ENCODE measurements around the gene PHLDB2.

DNA sequence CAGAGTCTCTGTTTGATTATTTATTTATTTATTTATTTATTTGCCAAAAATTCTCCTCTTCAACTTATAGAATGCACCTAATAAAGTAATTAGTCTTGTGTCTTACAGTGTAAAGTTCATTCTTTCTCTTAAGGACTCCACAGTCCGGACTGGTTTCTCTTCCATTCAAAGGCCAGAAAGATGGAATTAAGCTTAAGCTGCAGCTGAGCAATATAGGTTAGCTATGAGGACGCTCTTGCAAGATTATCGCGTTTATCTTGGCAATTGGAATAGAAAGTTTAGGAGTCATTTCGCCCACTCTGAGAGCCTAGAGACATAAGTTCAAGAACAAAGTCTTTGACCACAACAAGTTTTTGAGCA lies 154.7 kb downstream of the PHLDB2 start:
- TF ChIP-seq, protein P1, sequence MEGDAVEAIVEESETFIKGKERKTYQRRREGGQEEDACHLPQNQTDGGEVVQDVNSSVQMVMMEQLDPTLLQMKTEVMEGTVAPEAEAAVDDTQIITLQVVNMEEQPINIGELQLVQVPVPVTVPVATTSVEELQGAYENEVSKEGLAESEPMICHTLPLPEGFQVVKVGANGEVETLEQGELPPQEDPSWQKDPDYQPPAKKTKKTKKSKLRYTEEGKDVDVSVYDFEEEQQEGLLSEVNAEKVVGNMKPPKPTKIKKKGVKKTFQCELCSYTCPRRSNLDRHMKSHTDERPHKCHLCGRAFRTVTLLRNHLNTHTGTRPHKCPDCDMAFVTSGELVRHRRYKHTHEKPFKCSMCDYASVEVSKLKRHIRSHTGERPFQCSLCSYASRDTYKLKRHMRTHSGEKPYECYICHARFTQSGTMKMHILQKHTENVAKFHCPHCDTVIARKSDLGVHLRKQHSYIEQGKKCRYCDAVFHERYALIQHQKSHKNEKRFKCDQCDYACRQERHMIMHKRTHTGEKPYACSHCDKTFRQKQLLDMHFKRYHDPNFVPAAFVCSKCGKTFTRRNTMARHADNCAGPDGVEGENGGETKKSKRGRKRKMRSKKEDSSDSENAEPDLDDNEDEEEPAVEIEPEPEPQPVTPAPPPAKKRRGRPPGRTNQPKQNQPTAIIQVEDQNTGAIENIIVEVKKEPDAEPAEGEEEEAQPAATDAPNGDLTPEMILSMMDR (IDR thresholded peaks at IDR 0.05; ENCODE audit: insufficient read depth, low read depth, low read length), result no peak
- no peak for TF ChIP-seq EZH2 (IDR thresholded peaks at IDR 0.05; ENCODE audit: insufficient read depth, low read length)
